NB4 (cell line): Measurements from ENCODE around the gene NETO2.

Experiments used
- CTCF ChIP-seq: IDR thresholded peaks from one replicate; pipeline ENCODE4 v1.5.1; 2012; ENCODE audit warnings: low read depth, low read length
- MAX ChIP-seq: IDR thresholded peaks from 2 replicates; pipeline ENCODE4 v1.6.1; 2011; ENCODE audit warnings: low read depth, low read length
- POLR2A ChIP-seq: IDR thresholded peaks from 2 replicates; pipeline ENCODE4 v1.6.1; 2011; ENCODE audit warnings: mild to moderate bottlenecking; ENCODE audit not compliant: insufficient read length; ENCODE audit errors: extremely low read depth

- TF ChIP-seq CTCF (no peak), POLR2A (no peak), MAX (no peak)
Measured at GRCh38 chr16:47150067-47150466, 6.3 kb upstream of the NETO2 start.
